ENCODE data around the gene CCL4L2.
"Not testable (repeated sequence)": the region's sequence is repeated elsewhere in the genome, so short reads cannot be mapped to it uniquely, and the experiment has no call there.

The CCL4L2 gene

DNA sequence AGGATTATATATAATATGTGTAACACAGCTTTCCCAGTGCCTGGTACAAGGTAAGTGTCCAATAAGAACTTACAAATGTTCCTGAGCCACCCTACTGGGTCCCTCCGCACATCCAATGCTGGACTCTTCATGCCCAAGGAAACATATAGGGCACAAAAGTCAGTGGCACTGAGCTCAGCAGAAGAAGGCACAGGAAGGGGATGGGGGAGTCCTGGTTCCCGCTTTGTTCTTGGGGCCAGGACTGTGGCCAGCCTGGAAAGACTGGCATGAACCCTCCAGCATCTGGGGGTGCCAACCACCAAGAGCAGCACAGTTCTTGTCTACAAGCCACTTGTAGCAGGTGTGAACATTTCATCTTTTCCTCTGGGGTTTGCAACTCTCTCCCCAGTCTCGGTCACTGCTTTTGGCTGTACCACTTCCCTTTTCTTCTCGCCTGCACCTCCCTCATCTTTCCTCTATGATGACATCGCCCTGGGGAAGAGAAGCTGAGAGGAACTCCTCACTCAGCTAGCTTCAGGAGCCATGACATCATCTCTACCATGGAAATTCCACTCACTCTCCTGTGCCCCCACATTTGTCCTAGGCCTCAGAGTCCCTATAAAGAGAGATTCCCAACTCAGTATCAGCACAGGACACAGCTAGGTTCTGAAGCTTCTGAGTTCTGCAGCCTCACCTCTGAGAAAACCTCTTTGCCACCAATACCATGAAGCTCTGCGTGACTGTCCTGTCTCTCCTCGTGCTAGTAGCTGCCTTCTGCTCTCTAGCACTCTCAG, at the start of gene CCL4L2:
TSS of gene CCL4L2 (plus strand) at position 625 of the 773 bp plus-strand sequence.
- DNase-seq: not testable (repeated sequence)

DNA sequence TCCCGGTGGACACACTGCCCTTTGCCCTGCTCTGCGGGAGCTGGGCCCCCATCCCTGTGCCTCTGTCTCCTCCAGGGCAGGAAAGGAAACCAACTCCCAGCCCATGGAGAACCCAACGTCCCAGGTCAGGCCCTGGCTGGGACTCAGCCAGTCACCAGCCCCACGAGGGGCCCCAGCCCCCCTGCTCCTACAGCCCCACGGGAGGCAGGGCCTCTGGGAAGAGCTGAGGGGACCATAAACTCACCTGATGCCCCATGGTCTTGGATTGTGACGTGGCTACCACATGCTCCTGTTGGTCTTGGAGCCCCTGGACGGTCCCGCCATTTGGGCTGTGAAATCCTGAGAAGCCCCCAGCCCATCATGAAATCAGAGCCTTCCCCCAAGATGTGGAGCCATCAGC, 42.0 kb upstream of the CCL4L2 start:
- ATAC-seq, DNase-seq: not testable (repeated sequence)

More for the DNA sequence above, at the start of gene CCL4L2:
- peak; percentile 70 for ATAC-seq

DNA sequence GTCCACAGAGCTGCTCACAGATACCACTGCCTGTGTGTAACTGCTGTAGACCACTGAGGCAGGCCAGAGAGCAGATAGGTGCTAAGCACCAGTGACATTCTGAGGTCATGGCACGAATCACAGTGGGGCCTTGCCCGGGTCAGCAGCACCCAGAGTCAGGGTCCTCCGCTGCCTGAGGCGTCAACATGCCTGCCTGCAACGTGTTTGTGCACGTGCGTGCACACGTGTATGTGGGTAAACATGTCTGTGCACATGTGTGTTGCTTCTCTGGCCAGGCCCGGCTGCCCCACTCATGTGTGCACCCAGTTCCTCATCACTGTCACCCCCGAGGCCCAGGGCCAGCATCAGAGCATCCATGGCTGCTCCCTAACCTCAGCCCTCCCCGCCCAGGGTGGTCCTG, 34.3 kb upstream of the CCL4L2 start, which contains the start of gene TBC1D3B:
TSS of gene TBC1D3B (minus strand) at position 101 of the 400 bp plus-strand sequence. CDS start 1,586 bp downstream, outside the sequence.
- not testable (repeated sequence) for DNase-seq

DNA sequence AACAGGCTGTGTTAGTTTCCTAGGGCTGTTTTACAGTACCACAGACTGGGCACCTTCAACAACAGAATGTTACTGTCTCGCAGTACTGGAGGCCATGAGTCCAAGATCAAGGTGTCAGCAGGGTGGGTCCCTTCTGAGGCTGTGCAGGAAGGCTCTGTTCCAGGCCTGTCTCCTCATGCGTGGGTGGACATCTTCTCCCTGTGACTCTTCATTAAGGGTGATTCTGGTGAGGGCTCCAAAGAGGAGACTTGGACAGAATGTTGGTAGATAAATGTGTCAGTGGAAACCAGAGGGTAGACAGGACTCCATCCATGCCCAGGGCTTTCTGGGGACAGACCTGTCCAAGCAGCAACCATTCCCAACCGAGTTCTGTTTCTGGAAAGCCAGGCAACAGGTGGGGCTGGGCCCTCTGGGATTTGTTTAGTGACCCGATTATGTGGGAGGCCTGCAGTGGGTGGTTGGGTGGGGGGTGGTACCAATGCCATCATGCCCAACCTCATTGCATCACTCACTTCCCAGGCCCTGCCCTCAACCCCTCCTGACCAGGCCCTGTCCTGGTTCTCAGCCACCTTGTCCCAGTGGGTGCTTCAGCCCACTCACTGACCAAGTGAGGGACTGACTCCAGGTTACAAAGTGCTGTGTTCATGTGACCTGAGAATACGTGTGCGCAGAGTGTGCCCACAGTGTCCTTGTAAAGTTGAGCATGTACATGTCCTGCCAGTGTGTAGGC, 29.3 kb upstream of the CCL4L2 start:
- ATAC-seq: peak; percentile 2
- not testable (repeated sequence) for DNase-seq

More for the DNA sequence above, 34.3 kb upstream of the CCL4L2 start, which contains the start of gene TBC1D3B:
- not testable (repeated sequence) for ATAC-seq

DNA sequence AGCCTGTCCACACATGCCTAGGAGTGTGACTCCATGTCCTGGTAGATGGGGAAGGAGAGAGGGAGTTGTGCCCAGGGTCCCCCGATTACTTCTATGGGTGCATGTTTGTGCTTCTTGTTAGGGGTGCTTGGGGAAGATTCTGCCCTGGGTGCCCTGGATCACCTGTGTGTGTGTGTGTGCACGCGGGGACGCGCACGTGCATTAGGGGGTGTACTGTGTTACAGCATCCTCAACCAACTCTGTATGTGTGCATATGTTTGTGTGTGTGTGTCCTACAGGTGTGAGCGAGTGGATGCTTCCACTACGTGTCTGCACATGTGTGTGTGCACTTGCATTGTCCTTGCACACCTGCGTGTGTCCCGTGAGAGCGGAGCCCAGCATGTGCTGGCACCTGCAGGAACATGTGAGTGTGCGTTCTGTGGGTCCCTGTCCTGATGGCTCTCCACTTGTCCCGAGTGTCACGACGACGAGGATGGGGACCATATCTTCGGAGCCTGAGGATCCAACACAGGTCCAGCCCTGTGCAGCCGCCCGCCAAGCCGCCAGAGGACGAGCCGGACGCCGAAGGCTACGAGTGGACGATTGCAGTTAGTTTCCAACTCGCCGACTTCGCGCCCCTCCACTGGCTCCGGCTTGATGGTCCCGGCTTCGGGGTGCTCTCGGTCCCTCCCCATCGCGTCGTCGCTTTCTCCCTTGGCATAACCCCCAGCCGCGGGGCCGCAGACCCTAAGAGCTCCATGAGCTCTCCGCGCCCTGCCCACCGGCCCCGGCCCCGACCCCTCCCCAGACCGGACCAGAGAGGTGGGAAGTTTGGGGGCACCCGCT, 28.5 kb upstream of the CCL4L2 start:
- DNase-seq (no peak), ATAC-seq (peak; percentile 6)

DNA sequence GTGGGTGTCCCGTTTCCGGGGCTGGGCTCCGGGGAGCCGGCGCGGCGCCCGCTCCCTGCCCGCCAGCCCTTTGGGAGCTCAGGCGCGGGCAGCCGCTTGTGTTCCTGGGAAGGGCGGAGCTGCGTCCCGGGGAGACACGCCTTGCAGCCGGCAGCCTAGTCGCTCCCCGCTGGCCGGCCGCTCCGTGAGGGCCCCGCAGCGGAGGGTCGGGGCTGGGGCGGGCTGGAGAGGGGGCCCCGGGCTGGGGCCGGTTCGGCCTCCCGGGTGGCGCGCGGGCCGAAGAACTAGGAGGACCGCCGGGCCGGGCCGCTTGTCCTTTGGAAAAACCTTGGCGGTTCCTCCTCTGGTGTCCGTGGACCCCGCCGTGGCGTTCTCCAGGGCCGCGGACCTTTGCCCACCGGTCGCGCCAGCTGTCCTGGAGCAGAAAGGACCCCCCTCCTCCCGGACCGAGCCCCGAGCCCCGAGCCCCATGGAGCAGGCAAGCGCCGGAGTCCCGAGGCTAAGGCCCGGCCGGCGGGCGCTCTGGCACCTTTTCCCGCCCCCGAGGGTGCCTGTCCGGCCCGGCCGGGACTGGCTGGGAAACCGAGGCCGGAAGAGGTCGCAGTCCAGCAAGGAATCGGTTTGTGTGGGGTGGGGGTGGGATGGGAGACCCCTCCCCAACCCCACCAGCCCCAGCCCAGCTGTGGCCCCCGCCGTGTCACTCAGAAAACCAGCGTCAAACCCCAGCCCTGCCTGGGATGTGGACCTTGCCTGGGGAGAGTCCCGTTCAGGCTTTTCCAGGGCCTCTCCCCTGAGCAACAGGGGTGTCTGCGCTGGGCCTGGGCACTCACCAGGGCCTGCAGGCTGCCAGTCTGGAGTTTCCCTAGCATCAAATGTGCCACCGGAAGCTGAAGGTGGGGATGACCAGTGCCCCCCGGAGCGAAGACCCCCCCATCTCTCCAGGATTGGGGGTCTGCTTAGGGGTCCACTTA, 27.6 kb upstream of the CCL4L2 start:
- ATAC-seq (peak; percentile 15), DNase-seq (peak; percentile 55)

DNA sequence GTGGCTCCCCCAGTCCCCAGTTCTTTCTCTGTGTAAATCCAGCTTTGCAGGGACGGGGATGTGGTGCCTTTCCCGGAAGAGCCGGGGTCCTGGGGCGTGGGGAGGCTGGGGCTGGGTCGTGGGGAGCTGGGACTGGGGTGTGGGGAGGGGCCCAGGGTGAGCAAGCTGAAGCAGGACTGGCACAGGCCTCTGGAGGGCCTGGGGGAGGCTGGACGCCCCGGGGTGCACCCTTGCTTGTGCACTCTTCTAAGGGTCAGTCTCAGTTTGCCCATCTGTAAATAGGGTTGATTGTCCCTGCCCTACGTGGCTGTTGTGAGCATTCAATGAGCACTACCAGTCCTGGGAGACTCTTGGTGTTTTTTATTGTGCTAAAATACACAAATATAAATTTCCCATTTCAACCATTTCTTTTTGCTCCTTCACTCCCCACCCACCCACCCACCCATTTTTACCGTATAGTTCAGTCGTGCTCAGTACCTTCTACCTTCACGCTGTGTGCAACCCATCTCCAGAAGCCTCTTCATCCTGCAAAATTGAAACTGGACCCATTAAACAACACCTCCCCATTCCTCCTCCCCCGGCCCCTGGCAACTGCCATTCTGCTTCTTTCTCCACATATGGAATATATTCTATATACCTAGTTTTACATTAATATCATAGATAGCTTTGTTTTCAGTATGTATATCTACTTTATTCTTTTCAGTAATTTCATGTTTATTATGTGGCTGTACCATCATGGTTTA, 26.7 kb upstream of the CCL4L2 start:
- ATAC-seq: peak; percentile 0

DNA sequence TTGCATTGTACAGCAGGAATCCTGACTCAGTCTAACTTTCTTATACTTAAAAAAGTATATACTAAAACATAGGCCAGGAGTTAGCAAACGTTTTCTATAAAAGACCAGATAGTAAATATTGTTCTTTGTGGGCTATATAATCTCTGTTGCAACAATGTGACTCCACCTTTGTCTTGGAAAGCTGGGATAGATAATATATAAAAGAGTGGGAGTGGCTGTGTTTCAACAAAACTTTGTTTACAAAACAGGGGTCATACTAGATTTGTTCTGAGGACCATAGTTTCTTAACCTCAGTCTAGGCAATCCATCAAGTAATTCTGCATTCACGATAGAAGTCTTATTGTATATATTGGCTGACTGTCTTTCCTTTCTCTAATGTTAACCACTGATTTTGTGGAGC, 25.4 kb upstream of the CCL4L2 start:
- ATAC-seq: no peak
- no peak for DNase-seq

More for the DNA sequence above, 26.7 kb upstream of the CCL4L2 start:
- no peak for DNase-seq

DNA sequence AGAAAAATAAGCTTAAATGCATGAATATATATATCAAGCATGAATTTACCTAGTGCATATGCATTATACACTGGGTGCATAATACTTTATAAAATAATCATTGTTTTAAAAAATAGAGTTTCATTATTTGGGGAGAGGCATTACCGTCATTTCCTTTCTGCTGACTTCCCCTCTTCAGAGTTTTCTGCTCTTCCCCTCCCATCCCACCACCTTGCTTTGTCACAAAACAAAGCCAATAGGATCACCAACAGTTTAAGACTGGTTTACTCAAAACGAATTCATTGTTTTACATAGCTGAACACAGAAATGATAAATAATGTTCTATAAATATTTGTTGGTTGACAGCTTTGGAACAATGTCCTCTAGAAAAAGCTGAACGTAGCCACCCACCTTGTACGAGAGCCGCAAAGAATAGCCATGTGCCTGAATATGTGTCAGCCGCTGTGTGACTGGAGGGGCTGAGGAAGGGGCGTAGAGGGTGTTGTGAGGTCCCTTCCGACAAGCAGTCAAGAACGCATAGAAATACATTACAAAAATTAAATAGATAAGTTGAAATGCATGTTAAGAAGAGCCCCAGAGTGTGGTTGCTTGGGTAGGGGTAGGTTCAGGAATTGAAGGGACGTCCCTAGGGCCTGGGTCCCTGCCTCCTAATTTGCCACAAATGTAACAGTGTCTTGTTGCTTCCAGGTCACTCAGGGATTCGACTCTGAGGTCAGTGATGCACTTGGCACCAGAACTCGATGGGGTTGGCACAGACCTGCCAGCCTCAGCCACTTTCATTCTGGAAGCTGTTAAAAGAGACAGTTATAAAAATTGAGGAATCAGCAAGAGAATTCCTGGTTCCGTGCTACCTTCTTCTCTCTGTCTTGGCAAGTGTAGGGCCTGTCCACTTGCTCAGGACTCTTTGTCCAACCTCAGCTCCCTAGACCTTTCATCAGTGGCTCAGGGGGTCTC, 23.8 kb upstream of the CCL4L2 start:
- not testable (repeated sequence) for DNase-seq, ATAC-seq

DNA sequence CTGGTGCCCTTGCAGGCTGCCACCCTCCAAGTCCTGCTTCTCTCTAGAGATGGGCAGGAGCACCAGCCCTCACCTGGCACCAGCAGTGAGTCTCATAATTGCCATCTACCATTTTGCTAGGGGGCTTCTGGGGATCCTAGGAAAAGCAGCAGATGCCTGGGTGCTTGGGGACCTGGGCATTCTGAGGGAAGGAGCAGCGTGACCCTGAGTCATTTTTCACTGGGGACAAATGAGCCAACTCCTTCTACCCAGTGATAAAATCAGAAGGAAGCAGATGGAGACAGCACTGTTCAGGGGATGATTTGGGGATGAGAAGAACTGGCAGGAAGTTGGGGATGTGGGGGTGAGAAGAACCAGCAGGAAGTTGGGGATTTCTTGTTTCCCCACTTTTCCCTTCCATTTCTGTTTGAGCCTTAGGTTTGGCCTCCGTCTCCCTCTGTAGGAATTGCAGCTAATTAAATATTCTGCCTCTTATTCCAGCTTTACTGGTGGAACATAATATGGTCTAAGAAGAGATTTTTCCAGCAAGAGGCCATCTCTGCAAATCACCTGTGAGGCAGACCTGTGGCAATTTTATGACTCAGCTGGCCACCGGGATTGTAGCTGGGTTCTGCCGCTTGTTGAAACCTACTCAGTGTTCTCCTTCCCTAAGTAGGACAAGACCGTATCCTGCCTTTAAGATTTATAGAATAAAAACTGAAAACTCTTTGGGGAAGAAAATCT, 22.8 kb upstream of the CCL4L2 start:
- not testable (repeated sequence) for ATAC-seq, DNase-seq

DNA sequence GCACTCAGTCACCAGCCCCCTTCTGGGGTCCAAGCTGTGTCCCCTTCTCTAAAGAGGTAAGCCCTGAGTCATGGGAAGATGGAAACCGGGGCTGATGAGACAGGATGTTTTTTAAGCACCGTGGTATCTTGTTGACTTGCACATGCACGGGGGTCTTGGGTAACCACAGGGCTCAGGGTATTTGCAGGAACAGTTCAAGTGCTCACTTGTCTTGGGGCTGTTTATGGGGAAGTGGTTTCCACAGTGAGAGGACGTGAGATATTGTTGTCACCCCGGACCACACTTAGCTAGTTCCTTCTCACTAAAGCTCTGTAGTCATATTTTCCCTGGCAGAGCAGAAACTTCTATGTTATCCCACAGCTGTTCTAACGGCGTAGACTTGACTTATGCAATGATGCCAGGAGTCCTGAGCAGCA, 22.0 kb upstream of the CCL4L2 start:
- DNase-seq (peak; percentile 61), ATAC-seq (peak; percentile 87)

DNA sequence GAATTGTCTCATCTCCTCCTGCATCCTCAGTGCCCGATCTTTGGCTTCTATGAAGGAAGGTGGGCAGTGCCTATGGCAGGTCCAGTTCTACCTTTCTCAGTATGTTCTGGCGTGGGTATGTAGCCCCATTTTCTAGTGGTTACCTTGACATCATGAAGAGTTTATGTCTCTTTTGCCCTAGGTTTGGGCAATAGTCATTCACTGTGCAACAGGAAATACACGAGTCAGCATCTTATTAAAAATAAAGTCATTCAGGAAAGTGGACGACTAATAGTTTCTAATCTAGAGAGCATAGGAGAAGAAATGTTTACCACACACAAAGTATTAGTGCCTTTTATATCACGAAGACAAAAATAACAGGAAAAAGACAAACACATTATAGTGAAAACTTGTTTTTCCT, 20.9 kb upstream of the CCL4L2 start:
- ATAC-seq: not testable (repeated sequence)

DNA sequence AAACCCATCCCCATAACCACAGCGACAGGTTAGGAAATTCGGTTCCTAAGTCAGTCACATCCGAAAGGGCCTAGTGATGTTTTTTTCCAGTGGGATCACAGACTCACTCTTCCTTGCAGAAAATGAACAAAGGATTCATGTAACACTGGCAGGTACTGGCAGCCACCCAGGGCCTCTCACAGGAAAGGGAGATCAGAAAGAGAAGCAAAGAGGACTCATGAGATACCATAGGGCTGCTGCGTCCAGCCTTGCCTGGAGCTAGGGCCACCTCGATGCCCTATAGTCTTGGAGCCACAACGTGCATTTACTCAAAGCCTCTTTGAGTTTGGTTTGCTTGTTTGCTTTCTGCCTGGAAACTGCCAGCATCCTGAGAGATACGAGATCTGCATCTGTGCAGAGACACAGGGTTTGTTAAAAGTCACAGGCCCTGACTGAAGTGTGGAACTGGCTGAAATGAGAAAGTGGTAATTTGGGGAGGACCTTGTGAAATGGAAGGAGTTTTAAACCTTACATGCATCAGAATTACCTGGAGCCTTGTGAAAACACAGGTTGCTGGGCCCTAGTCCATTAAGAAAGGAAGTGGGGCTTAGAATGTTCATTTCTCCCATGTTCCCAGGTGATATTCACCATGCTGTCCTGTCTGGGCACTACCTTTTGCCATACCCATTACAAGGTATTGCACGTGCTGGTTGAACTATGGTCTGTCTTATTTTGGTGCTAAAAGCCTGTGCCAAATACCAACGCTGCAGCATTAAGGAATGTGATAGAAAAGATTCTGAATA, 20.1 kb upstream of the CCL4L2 start:
- not testable (repeated sequence) for DNase-seq, ATAC-seq

More for the DNA sequence above, 20.9 kb upstream of the CCL4L2 start:
- DNase-seq: not testable (repeated sequence)

DNA sequence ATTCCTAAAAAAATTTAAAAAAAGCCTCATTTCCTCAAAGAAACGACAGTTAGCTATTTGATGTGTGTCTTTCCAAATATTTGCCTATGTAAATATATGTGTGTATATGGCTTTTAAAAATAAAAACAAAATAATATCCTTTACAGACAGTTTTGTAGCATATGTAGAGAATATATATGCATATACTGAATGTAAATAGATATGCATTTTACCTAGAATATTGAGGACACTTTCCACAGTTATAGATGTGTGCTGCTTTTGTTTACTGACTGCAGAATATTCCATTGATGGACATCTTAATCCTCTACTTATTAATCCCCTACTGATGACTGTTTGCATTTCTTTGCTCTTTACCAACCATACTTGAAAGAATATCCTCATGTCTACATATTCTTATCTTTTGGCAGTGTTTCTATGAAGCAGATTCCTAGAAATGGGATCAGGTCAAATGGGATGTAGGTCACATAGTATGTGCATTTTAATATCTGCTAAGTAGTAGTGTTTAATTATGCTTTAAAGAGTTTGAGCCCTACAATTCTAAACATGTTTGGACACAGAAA, 17.6 kb upstream of the CCL4L2 start:
- ATAC-seq: no peak
- no peak for DNase-seq

DNA sequence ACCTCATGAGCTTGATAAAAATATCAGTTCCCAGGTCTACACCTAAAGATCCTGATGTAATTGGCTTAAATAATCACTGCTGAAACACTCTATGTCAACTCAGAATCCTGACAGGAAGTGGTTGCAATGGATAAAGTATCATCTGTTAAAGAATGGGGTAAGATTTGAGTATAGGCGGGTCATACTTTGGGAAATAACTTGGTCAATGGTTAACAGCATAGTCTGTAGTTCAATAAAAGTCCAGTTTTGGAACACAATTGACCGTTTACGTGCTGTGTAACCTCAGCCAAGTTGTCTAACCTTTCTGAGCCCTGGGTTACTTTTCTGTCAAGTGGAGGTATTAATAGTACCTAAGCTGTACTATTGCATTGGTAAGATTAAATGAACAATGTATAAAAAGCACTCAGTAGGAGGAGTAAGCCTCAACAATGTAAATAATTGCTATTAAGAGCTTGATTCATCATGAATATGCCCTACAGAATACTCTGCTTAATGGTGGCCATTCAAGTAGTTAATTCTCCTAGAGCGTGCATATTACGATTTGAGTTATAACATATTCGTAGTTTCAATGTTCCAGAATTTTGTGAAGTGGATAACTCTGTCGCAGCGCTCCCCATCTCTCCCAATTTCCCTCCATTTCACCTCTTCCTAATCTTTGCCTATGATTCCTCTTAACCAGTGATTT, 16.6 kb upstream of the CCL4L2 start:
- ATAC-seq, DNase-seq: not testable (repeated sequence)

DNA sequence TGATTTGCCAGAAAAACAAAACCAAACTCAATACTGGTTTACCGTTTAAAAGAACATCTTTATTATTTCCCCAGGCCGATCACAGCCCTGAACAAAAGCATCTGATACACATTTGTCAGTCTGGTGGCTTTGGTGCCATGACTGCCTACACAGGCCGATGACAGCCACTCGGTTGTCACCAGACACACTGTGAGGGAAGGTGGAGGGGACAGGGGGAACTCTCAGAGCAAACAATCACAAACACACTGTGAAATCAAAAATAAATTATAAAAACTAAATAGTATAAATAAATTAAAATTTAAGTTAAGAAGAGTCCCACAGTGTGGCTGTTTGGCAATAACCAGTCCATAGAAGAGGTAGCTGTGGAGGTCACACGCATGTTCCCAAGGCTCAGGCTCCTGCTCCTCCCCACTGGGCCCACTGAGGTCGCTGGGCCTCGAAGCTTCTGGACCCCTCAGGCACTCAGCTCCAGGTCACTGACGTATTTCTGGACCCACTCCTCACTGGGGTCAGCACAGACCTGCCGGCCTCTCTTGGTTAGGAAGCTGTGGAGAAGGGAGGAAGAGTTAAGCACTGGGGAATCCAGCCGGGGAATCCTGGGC, 15.9 kb upstream of the CCL4L2 start:
- DNase-seq, ATAC-seq: not testable (repeated sequence)
